SU-DHL-6 (cell line): Measurements from ENCODE around the gene RNF38.

Experiments used
- H2AFZ ChIP-seq: fragments of 200-600 bp; sonication (generic); 2 replicates; pipeline ENCODE4 v1.6.1; 2014; ENCODE audit warnings: low read depth, mild to moderate bottlenecking, moderate library complexity, mixed read lengths, antibody characterized with exemption, low read length; ENCODE audit not compliant: severe bottlenecking
- H3F3A ChIP-seq: fragments of 200-600 bp; shearing (Covaris generic); 2 replicates; pipeline ENCODE4 v1.6.0; 2016; ENCODE audit warnings: antibody characterized with exemption, mild to moderate bottlenecking; ENCODE audit not compliant: insufficient read depth
- H3K27ac ChIP-seq: fragments of 200-600 bp; sonication (generic); 2 replicates; pipeline ENCODE4 v1.5.1; 2016; ENCODE audit warnings: low read depth, mild to moderate bottlenecking, low read length, moderate library complexity, mixed read lengths
- H3K27me3 ChIP-seq: fragments of 200-600 bp; sonication (generic), shearing (Covaris generic); 2 replicates; pipeline ENCODE4 v1.6.0; 2014; ENCODE audit warnings: mild to moderate bottlenecking, low read length
- H3K36me3 ChIP-seq: fragments of 200-600 bp; sonication (generic); 2 replicates; pipeline ENCODE4 v1.6.1; 2014; ENCODE audit warnings: mild to moderate bottlenecking, low read length, mixed read lengths
- H3K4me2 ChIP-seq: fragments of 300-600, 200-600 bp; shearing (Covaris generic), sonication (generic); 2 replicates; pipeline ENCODE4 v1.6.0; 2014; ENCODE audit warnings: low read length, low read depth, mild to moderate bottlenecking; ENCODE audit not compliant: poor library complexity, severe bottlenecking
- H3K4me3 ChIP-seq: fragments of 200-600 bp; sonication (generic); 2 replicates; pipeline ENCODE4 v1.5.1; 2014; ENCODE audit warnings: antibody characterized with exemption, low read length, mild to moderate bottlenecking, mixed read lengths; ENCODE audit not compliant: insufficient read depth, poor library complexity, severe bottlenecking
- H3K79me2 ChIP-seq: fragments of 200-600 bp; sonication (generic); 2 replicates; pipeline ENCODE4 v1.6.1; 2014; ENCODE audit warnings: mild to moderate bottlenecking, low read length, moderate library complexity; ENCODE audit not compliant: insufficient read depth
- H3K9ac ChIP-seq: fragments of 200-600 bp; sonication (generic); 2 replicates; pipeline ENCODE4 v1.7.0; 2014; ENCODE audit warnings: mild to moderate bottlenecking, low read length
- H3K9me2 ChIP-seq: fragments of 200-600 bp; sonication (generic); replicated peaks from 2 replicates; pipeline ENCODE4 v1.6.1; 2014; ENCODE audit warnings: low read length; ENCODE audit not compliant: insufficient read depth
- H3K9me3 ChIP-seq: fragments of 200-600 bp; sonication (generic); 2 replicates; pipeline ENCODE4 v1.6.1; 2014; ENCODE audit warnings: low read length, mixed read lengths; ENCODE audit not compliant: insufficient read depth
- H4K20me1 ChIP-seq: fragments of 200-600 bp; sonication (generic); 2 replicates; pipeline ENCODE4 v1.6.1; 2014; ENCODE audit warnings: low read depth, mild to moderate bottlenecking, antibody characterized with exemption, low read length, moderate library complexity, mixed read lengths
- CTCF ChIP-seq: fragments of 200-600 bp; sonication (generic); IDR thresholded peaks from one replicate; pipeline ENCODE4 v1.5.1; 2017; ENCODE audit warnings: antibody characterized with exemption, mild to moderate bottlenecking, low read length, moderate library complexity; ENCODE audit not compliant: insufficient read depth, poor library complexity, severe bottlenecking
- EZH2phosphoT487 ChIP-seq: fragments of 200-600 bp; sonication (generic), shearing (Covaris generic); conservative IDR thresholded peaks from 2 replicates; pipeline ENCODE4 v1.6.1; 2018; ENCODE audit warnings: mild to moderate bottlenecking, antibody characterized with exemption, low read length, moderate library complexity, mixed read lengths

RNF38 gene

DNA sequence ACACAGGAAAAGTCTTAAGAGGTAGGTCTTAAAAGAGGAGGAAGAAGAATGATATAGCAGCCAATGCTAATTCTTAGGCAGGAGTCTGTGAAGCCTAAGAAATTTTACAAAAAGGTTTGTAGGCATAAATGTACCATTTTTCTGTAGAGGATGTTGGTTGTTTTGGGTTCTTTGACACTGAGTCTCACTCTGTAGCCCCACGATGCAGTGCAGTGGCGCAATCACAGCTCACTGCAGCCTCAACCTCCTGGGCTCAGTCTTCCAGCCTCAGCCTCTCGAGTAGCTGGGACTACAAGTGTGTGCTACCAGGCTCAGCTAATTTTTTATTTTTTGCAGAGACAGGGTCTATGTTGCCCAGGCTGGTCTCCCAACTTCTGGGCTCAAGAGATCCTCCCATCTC lies 37.7 kb upstream of the RNF38 start:
- Histone ChIP-seq H3K9me3 (no peaks in the 10 kb centered on the region), H3K79me2 (peaks cover 44% of the 10 kb centered on the region), H3K9ac (no peak overlapping the region), H3K4me3 (no peak overlapping the region), H2AFZ (no peak overlapping the region), H3K27ac (no peak overlapping the region), H3K36me3 (no peaks in the 10 kb centered on the region), H4K20me1 (peaks cover 6% of the 10 kb centered on the region), H3F3A (0 out of 2 replicates have a peak, but pooled peaks cover 4% of the 10 kb centered on the region), H3K9me2 (no peaks in the 10 kb centered on the region), H3K4me2 (no peak overlapping the region), H3K27me3 (no peaks in the 10 kb centered on the region)
- TF ChIP-seq EZH2phosphoT487 = no peak
- TF ChIP-seq CTCF = no peak

DNA sequence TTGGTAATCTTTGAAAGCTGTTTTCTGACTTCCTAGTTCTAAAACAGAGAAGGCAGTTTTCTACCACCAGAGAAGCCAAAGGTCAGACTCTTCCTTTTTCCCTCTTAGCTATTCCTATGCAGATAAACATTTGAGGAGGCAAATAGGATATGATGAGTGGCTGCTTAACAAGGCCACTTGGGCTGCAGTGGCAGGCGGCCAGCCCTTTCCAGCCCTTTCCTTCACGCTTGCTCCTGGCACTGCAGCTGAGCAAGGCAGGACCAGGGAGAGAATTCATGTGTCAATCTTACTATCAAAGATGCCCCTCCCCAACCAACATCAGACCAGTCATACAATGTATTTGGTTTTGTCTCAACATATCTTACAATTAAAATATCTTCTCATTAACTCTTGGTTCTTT lies 36.8 kb upstream of the RNF38 start:
- Histone ChIP-seq H3K79me2 (peaks cover 43% of the 10 kb centered on the region), H3K27me3 (no peaks in the 10 kb centered on the region), H3F3A (0 out of 2 replicates have a peak, but pooled peaks cover 4% of the 10 kb centered on the region), H3K9ac (no peak overlapping the region), H3K9me2 (no peaks in the 10 kb centered on the region), H4K20me1 (peaks cover 7% of the 10 kb centered on the region), H3K36me3 (no peaks in the 10 kb centered on the region), H2AFZ (no peak overlapping the region), H3K27ac (no peak overlapping the region), H3K4me2 (no peak overlapping the region), H3K9me3 (no peaks in the 10 kb centered on the region), H3K4me3 (no peak overlapping the region)
- TF ChIP-seq EZH2phosphoT487 (no peak), CTCF (no peak)

- Histone ChIP-seq H3K9ac (no peak overlapping the region), H3K9me3 (no peaks in the 10 kb centered on the region), H4K20me1 (peaks cover 6% of the 10 kb centered on the region; the same call in 1 of the 2 replicates), H3F3A (0 out of 2 replicates have a peak, but pooled peaks cover 4% of the 10 kb centered on the region), H3K27ac (no peak overlapping the region), H3K79me2 (peaks cover 45% of the 10 kb centered on the region), H2AFZ (no peak overlapping the region), H3K36me3 (no peaks in the 10 kb centered on the region), H3K27me3 (no peaks in the 10 kb centered on the region), H3K9me2 (no peaks in the 10 kb centered on the region), H3K4me3 (no peak overlapping the region), H3K4me2 (no peak overlapping the region)
- no peak for TF ChIP-seq EZH2phosphoT487
- TF ChIP-seq CTCF = no peak
Measured at GRCh38 chr9:36433386-36433785, 33.3 kb upstream of the RNF38 start.
